Uterus (tissue), 2 donors: ENCODE data around the gene CTDSP2.

ENCODE experiments used
- CTCF ChIP-seq, 4 experiments: fragments of 200-600 bp in 2 of 4; fragments of 450-650 bp in 2 of 4; sonication (generic) in 2 of 4; IDR thresholded peaks; one replicate each; pipeline ENCODE4 v1.5.1; 2016 to 2019; ENCODE audit warnings: antibody characterized with exemption in 4 of 4, mild to moderate bottlenecking in 2 of 4, moderate library complexity in 1 of 4
- POLR2A ChIP-seq, 2 donors: fragments of 450-650 bp; IDR thresholded peaks; one replicate each; pipeline ENCODE4 v1.6.1; 2016; ENCODE audit warnings: antibody characterized with exemption in 2 of 2, mild to moderate bottlenecking in 1 of 2, moderate library complexity in 1 of 2

- TF ChIP-seq CTCF (IDR thresholded peaks at IDR 0.05) (no peak), POLR2A (IDR thresholded peaks at IDR 0.05) (no peak)
Measured at GRCh38 chr12:57840726-57841125, 5.8 kb downstream of the CTDSP2 start.
